OCI-LY7 (cell line): ENCODE data around the gene DRD5.

Experiments
- CTCF ChIP-seq: fragments of 200-600 bp; sonication (generic); conservative IDR thresholded peaks from 2 replicates; pipeline ENCODE4 v1.5.1; 2014; ENCODE audit warnings: mild to moderate bottlenecking, antibody characterized with exemption, low read length, moderate library complexity, mixed read lengths
- EZH2phosphoT487 ChIP-seq: fragments of 200-600 bp; sonication (generic); IDR thresholded peaks from 2 replicates; pipeline ENCODE4 v1.6.1; 2018; ENCODE audit warnings: low read depth, borderline replicate concordance, mild to moderate bottlenecking, mixed run types, antibody characterized with exemption, low read length, moderate library complexity, mixed read lengths

DNA sequence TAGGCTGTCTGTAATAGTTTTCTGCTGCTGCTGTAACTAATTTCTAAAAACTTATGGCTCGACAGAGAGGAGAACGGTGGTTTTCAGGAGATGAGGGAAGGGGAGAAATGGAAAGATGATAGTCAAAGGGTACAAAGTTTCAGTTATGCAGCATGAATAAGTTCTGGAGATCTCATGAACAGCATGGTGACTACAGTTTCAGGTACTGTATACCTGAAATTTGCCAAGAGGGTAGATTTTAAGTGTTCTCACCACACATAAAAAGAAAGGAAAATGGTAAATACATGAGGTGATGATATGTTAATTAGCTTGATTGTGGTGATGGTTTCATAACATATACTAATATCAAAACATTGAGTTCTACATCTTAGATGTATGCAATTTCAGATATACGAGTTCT, 34.9 kb downstream of the DRD5 start:
- TF ChIP-seq CTCF (no peak), EZH2phosphoT487 (no peak)
